Measurements from ENCODE around the gene DYNLRB1.

Gene DYNLRB1

GRCh38 chr20:34579191-34579978, 63.2 kb downstream of the DYNLRB1 start:
- no peak for DNase-seq (ENCODE audit: low read depth in 2 of 2)

DNA sequence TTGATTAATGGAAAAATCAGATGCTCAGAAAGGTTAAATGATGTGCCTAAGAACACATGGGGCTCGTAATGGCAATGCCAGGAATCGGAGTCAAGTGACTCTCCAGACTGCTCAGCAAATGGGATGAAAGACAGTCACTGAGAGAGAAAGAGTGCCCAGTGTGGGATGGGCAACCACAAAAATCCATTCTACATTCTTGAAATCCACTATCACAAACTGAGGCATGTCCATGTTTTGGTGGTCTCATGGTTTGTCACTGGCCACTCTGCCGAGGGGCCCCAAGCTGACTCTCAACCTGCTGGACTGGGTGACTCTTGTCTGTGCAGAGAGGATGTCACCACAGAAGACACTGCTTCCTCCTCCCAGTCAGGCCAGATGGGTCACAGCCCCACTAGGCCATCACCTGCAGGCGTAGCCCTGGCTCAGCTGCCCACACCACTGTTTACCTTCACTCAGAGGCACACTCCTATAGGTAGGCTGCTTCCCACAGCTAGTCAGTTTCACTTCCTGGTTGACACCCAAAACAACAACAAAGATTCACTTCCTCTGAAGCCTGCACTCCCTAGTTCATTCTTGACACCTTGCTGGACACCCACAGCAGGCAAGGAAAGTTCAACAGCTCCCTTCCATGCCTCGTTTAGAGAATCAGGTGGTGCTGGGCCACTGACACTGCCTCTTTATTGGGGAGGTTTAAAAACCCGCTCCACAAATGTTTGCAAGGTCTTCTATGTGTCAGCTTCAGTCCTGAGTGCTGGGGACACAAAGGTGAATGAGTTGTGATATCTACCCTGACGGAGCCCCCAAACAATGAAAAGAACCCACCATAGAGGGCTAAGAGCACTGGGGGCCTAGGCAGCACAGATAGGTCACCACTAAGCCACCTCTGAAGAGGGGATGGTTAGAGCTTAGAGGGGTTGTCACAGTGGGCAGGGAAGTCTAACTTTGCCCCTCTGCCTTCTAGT, 64.0 kb downstream of the DYNLRB1 start:
- DNase-seq (ENCODE audit: low read depth in 2 of 2), result no peak

GRCh38 chr20:34581341-34582184, 65.3 kb downstream of the DYNLRB1 start:
- DNase-seq (ENCODE audit: low read depth in 2 of 2), result peak; percentile 29 to 37

GRCh38 chr20:34582221-34582620, 66.0 kb downstream of the DYNLRB1 start:
- DNase-seq (ENCODE audit: low read depth in 2 of 2), result no peak

GRCh38 chr20:34582911-34583310, 66.7 kb downstream of the DYNLRB1 start:
- no peak for DNase-seq (ENCODE audit: low read depth in 2 of 2)

- DNase-seq (ENCODE audit: low read depth in 2 of 2), result no peak
Measured at GRCh38 chr20:34583544-34583943, 67.3 kb downstream of the DYNLRB1 start.

DNA sequence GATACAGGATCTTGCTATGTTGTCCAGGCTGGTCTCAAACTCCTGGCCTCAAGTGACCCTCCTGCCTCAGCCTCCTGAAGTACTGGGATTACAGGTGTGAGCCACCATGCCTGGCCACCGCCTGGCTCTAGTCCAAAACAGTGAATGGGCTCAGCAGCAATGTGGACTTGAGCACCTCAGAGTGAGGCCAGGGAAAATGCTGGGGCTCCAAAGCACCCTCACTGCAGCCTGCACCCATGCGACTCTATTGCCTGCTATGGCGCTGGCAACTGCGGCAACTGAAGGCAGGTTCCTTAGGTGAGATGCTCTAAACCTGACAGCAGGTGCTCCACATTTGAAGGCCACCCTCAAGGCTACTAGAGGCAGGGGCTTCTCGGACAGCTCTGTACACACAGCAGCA, 68.8 kb downstream of the DYNLRB1 start:
- DNase-seq (ENCODE audit: low read depth in 2 of 2), result no peak

- no peak for DNase-seq (ENCODE audit: low read depth in 2 of 2)
Measured at GRCh38 chr20:34586488-34587163, 70.4 kb downstream of the DYNLRB1 start.

Data from stimulated activated CD4-positive, alpha-beta T cell treated with anti-CD3 and anti-CD28 coated beads, Interleukin-15, amount 100 ng/mL, for 48 hours (primary cell).